GM12892 (cell line): ENCODE results near the gene TMPO.
"Not testable (repeated sequence)": the region's sequence is repeated elsewhere in the genome, so short reads cannot be mapped to it uniquely, and the experiment has no call there.

Source experiments
- DNase-seq: peaks from one replicate; pipeline ENCODE4 v3.0.0; 2011; ENCODE audit not compliant: insufficient read length
- FAIRE-seq: peaks from 2 replicates; lab custom pipeline; 2011; peaks lifted over from hg19 to GRCh38; lab: Jason Lieb, UNC
- POLR2A ChIP-seq: IDR thresholded peaks from 2 replicates; pipeline ENCODE4 v1.6.1; 2011; ENCODE audit warnings: low read depth, low read length, control low read depth
- POLR2AphosphoS5 ChIP-seq: IDR thresholded peaks from 2 replicates; pipeline ENCODE4 v1.6.1; 2011; ENCODE audit warnings: low read depth, low read length, control low read depth
- TAF1 ChIP-seq: IDR thresholded peaks from 2 replicates; pipeline ENCODE4 v1.6.1; 2011; ENCODE audit warnings: low read depth, mild to moderate bottlenecking, control low read depth, low read length, borderline replicate concordance

The TMPO gene

DNA sequence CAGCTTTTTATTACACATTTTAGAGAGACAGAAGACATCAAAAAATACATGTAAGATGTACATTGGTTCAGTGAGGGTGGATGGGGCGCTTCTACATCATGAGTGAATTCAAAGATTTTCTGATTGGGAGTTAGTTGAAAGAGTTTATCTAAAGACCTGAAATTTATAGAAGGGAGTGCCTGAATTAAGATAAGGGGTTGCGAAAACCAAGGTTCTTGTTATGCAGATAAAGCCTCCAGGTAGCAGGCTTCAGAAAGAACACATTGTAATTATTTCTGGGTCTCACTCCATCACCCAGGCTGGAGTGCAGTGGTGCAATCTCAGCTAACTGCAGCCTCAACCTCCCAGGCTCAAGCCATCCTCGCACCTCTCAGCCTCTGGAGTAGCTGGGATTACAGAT, 26.2 kb upstream of the TMPO start:
- no peak for DNase-seq
- TF ChIP-seq POLR2AphosphoS5 = no peak
- TF ChIP-seq TAF1 = no peak
- TF ChIP-seq POLR2A = no peak
- no peak for FAIRE-seq

DNA sequence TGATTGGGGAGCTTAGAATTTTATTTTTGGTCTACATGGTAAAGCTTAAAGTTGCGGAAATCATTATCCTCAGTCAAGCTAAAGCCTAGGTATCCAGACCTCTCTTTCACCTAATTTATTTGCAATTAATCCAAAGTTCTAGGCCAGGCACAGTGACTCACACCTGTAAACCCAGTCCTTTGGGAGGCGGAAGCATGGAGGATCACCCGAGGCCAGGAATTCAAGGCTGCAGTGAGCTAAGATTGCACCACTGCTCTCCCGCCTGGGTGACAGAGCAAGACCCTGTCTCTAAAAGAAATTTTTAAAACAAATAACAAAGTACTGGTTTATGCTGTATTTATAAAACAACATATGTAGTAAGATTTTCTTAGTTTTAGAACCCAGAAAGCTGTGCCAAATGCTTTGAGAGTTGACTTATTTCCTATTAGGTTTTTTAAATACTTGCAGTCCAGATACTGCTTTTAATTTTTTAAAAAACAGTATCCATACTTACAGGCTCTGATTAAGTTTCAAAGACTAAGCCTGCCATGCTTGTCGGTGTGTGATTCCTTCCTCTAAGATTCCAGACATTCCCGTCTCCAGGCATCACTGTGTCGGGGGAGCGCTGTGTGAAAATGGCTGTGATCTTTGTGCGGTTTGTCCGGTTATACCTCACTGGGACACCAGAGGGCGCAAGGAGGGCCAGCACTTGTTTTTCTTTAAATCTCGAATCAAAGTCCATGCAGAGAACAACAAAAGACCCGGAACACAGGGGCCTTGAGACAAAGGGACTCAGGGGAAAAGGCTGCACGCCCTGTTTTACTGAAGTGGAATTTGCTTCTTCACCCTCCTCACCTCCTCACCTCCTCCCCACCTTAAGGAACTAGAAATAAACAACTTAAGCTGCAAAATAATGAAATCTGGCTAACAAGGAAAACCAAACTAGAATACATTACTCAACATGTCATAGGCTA, 24.6 kb upstream of the TMPO start:
- no peak for TF ChIP-seq POLR2A
- peak; percentile 52; the same call in 1 of the 2 replicates for TF ChIP-seq TAF1
- no peak for TF ChIP-seq POLR2AphosphoS5
- peak; percentile 45 for DNase-seq
- peak; percentile 90 for FAIRE-seq

GRCh38 chr12:98492580-98493140, 22.7 kb upstream of the TMPO start:
- FAIRE-seq = no peak
- no peak for TF ChIP-seq TAF1
- no peak for DNase-seq

DNA sequence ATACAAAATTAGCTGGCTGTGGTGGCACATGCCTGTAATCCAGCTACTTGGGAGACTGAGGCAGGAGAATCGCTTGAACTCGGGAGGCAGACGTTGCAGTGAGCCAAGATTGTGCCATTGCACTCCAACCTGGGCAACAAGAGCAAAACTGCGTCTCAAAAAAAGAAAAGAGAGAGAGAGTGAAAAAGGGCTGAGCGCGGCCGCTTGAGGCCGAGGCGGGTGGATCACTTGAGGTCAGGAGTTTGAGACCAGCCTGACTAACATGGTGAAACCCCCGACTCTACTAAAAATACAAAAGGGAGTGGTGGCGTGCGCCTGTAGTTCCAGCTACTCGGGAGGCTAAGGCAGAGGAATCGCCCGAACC, 14.1 kb upstream of the TMPO start:
- not testable (repeated sequence) for DNase-seq, FAIRE-seq

DNA sequence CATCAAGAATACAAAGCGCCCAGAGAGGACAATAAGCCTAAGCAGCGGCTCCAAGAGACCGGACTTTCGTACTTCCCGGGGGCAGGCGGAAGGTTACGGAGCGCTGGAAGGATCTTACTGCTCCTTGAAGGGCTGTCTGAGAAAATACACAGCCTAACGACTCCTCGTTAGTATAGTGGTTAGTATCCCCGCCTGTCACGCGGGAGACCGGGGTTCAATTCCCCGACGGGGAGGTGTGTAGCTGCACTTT, 12.1 kb upstream of the TMPO start:
- TF ChIP-seq TAF1 (no peak), POLR2AphosphoS5 (no peak), POLR2A (no peak)
- FAIRE-seq (no peak), DNase-seq (peak; percentile 46)

GRCh38 chr12:98503592-98504367, 11.6 kb upstream of the TMPO start:
- peak; percentile 89 for FAIRE-seq
- peak; percentile 61 for DNase-seq
- TF ChIP-seq TAF1 = peak; percentile 80
- peak; percentile 67; the same call in 1 of the 2 replicates for TF ChIP-seq POLR2A
- peak; percentile 68; the same call in 1 of the 2 replicates for TF ChIP-seq POLR2AphosphoS5

- no peak for DNase-seq
- TF ChIP-seq TAF1 (no peak), POLR2A (no peak), POLR2AphosphoS5 (no peak)
- no peak for FAIRE-seq
Observed at GRCh38 chr12:98504368-98504617, 11.1 kb upstream of the TMPO start.

DNA sequence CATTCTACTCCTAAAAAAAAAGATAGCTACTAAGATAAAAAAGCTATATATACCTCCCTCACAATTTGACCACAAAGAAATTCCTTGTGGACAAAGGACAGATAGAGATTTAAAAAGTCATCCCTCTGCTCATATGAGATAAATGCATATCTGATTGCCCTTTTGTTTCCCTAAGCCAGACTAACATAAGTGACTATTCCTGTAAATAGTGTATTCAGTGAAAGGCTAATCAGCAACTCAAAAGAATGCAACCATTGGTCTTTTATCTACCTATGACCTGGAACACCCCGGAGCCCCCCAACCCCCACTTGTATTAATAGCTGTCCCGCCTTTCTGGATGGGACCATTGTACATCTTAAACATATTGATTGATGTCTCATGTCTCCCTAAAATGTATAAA, 6.3 kb upstream of the TMPO start:
- no peak for FAIRE-seq
- no peak for TF ChIP-seq POLR2AphosphoS5
- no peak for TF ChIP-seq TAF1
- no peak for TF ChIP-seq POLR2A
- no peak for DNase-seq

GRCh38 chr12:98511806-98512205, 3.6 kb upstream of the TMPO start:
- DNase-seq, FAIRE-seq: not testable (repeated sequence)

GRCh38 chr12:98513379-98514322, 1.7 kb upstream of the TMPO start:
- FAIRE-seq = no peak

GRCh38 chr12:98514982-98515286, 456 bp upstream of the TMPO start:
- no peak for FAIRE-seq
- TF ChIP-seq POLR2A = no peak
- TF ChIP-seq POLR2AphosphoS5 = no peak
- no peak for TF ChIP-seq TAF1
- no peak for DNase-seq

More at GRCh38 chr12:98513379-98514322, 1.7 kb upstream of the TMPO start:
- no peak for DNase-seq
- TF ChIP-seq TAF1 (no peak), POLR2A (no peak), POLR2AphosphoS5 (no peak)
